CD8-positive, alpha-beta memory T cell (primary cell): ENCODE measurements around the gene SPRING1. TPM values are rescaled to one million over a fixed set of nuclear protein-coding genes. Genes with fewer than 3 reads are reported as not detected.

Experiments
- CTCF ChIA-PET: fragments of 350-600 bp; sonication (Branson Sonifier 250); formaldehyde crosslinking; loops from one replicate; lab custom pipeline; 2021; ENCODE audit warnings: antibody characterized with exemption; lab: Charles Lee
- POLR2A ChIA-PET: fragments of 350-600 bp; sonication (Branson Sonifier 250); formaldehyde crosslinking; loops from one replicate; lab custom pipeline; 2021; ENCODE audit warnings: antibody characterized with exemption; lab: Charles Lee
- DNase-seq, 5 donors: peaks; one replicate each; pipeline versions ENCODE4 v3.0.0 to v3.0.0-alpha.2; 2020 to 2022; ENCODE audit warnings: mixed read lengths in 1 of 5
- H3K27ac ChIP-seq: one replicate; pipeline ENCODE4 v1.7.0; 2013; ENCODE audit warnings: low read depth, mild to moderate bottlenecking, low read length, moderate library complexity
- H3K27me3 ChIP-seq: 2 replicates; pipeline ENCODE4 v1.7.0; 2013; ENCODE audit warnings: low read length, mild to moderate bottlenecking; ENCODE audit not compliant: insufficient read depth, poor library complexity, severe bottlenecking
- H3K36me3 ChIP-seq: 2 replicates; pipeline ENCODE4 v1.7.0; 2013; ENCODE audit warnings: mild to moderate bottlenecking, low read length, moderate library complexity; ENCODE audit not compliant: insufficient read depth
- H3K4me1 ChIP-seq: 2 replicates; pipeline ENCODE4 v1.7.0; 2013; ENCODE audit warnings: mild to moderate bottlenecking, low read length, moderate library complexity; ENCODE audit not compliant: insufficient read depth
- H3K4me3 ChIP-seq: 2 replicates; pipeline ENCODE4 v1.7.0; 2013; ENCODE audit warnings: mild to moderate bottlenecking, low read length
- H3K9me3 ChIP-seq: 2 replicates; pipeline ENCODE4 v1.7.0; 2013; ENCODE audit warnings: mild to moderate bottlenecking, low read length
- H3K27ac Mint-ChIP-seq, 8 donors: one replicate each; pipeline ENCODE4 v1.8.0; 2020 to 2021; ENCODE audit warnings: mixed read lengths in 8 of 8, mild to moderate bottlenecking in 6 of 8, inconsistent platforms in 3 of 8, moderate library complexity in 3 of 8
- H3K27me3 Mint-ChIP-seq, 2 donors: one replicate each; pipeline ENCODE4 v1.8.0; 2020 to 2021; ENCODE audit warnings: mixed read lengths in 2 of 2, mild to moderate bottlenecking in 1 of 2, moderate library complexity in 1 of 2
- H3K36me3 Mint-ChIP-seq, 3 donors: one replicate each; pipeline ENCODE4 v1.8.0; 2020 to 2021; ENCODE audit warnings: mixed read lengths in 3 of 3, inconsistent platforms in 1 of 3, mild to moderate bottlenecking in 1 of 3
- H3K4me1 Mint-ChIP-seq, 3 donors: one replicate each; pipeline ENCODE4 v1.8.0; 2020 to 2021; ENCODE audit warnings: mixed read lengths in 3 of 3, inconsistent platforms in 1 of 3, mild to moderate bottlenecking in 1 of 3
- H3K4me3 Mint-ChIP-seq, 7 donors: one replicate each; pipeline ENCODE4 v1.8.0; 2020 to 2021; ENCODE audit warnings: mixed read lengths in 7 of 7, mild to moderate bottlenecking in 6 of 7, moderate library complexity in 4 of 7, inconsistent platforms in 2 of 7
- H3K9me3 Mint-ChIP-seq, 5 donors: one replicate each; pipeline ENCODE4 v1.8.0; 2020 to 2022; ENCODE audit warnings: mixed read lengths in 5 of 5, mild to moderate bottlenecking in 3 of 5, moderate library complexity in 2 of 5, inconsistent platforms in 1 of 5
- polyA plus RNA-seq: library from polyadenylated mRNA; unstranded; fragments of 300-500 nt; fragmentation: Illumina TruSeq; gene quantifications from one replicate; pipeline ENCODE4 v1.2.3, GENCODE V29; 2021
- total RNA-seq, 2 experiments: library from RNA; stranded (reverse); gene quantifications; one replicate each; pipeline ENCODE4 v1.2.3, GENCODE V29; 2021

Gene SPRING1
- total and polyA plus RNA-seq, 3 experiments from 2014 or later = 24.0 to 44.0 (median 41.3) TPM

DNA sequence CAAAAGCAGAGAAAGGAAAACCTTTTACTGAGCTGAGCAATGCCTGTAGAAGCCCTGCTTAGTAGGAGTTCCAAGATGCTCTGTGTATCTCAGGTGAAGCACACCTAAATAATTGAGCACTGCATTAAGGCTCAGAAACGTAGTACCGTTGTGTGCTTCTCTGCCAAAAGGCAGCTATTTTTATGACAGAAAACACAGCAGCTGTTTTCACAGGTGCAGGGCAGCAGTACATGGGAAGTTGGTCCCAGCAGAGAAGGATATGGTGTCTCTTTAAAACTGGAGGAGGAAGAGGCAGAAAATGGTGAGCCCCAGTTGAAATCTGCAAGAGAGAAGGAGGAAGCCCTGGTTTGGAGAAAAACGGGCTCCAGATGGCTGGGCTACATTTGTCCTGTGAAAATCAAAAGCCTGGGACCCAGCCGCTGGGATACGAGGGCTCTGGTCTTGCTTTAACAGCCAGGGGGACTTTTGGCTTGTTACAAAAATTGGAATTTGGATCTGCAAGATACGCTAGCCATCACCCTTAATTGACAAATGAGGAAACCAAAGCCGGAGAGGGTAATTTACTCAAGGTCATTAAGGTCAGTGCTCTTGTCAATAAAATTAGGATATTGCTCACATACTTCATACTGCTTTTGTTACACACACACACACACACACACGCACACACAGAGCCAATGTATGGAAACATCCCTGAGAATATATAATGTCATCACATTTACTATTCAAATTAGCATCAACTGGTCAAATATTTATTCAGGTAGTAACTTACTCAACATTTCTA lies 27.3 kb downstream of the SPRING1 start:
- Histone ChIP-seq H3K4me3 (no peak overlapping the region), H3K27me3 (no peaks in the 10 kb centered on the region), H3K9me3 (no peaks in the 10 kb centered on the region), H3K4me1 (peaks cover 10% of the 10 kb centered on the region), H3K36me3 (no peaks in the 10 kb centered on the region), H3K27ac (no peak overlapping the region)
- H3K36me3 Mint-ChIP-seq = peaks cover 0 to 24% (median 3%) of the 10 kb centered on the region in 3 donors
- peak overlapping the region in 2 of 8 donors; percentile 33 to 64 for H3K27ac Mint-ChIP-seq
- peaks cover 10 to 25% (median 10%) of the 10 kb centered on the region in 3 donors for H3K4me1 Mint-ChIP-seq
- no peak overlapping the region for H3K4me3 Mint-ChIP-seq
- H3K9me3 Mint-ChIP-seq = no peaks in the 10 kb centered on the region
- H3K27me3 Mint-ChIP-seq = no peaks in the 10 kb centered on the region
- ChIA-PET POLR2A (no interaction called here), CTCF (interaction anchor here (1.2 to 2.4 kb wide), 3 partner anchors 12 to 245 kb away, joined by 5 to 13 read pairs (median 6); no protein-coding TSS in a partner anchor)
- DNase-seq = no peak

DNA sequence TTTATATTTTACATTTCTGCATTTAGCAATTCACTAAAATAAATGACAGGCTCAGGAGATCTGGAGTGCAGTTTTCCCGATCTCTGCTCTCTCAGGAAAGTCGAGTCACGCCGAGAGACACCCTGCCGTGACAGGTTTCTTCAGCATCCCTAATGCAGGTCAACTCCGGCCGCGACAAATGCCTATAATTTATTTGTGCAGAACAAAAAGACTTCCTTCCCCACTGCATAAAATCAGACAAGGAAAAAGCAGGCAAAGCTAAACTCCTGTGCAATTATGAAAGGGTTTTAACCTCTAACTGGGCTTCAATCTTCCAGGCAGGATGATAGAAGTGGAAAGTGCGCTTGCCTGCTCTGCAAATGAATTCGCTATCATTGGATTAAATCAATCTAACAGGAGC lies 28.1 kb downstream of the SPRING1 start:
- no peak overlapping the region for H3K27ac ChIP-seq
- Mint-ChIP-seq H3K36me3 (peaks cover 0 to 16% (median 2%) of the 10 kb centered on the region in 3 donors), H3K27ac (no peak overlapping the region), H3K27me3 (no peaks in the 10 kb centered on the region), H3K4me3 (no peak overlapping the region), H3K9me3 (no peaks in the 10 kb centered on the region), H3K4me1 (peaks cover 10 to 25% (median 10%) of the 10 kb centered on the region in 3 donors)
- DNase-seq = no peak
- H3K27me3 ChIP-seq = no peaks in the 10 kb centered on the region
- POLR2A ChIA-PET = no interaction called here
- H3K4me3 ChIP-seq = no peak overlapping the region
- CTCF ChIA-PET = interaction anchor here (0.7 to 2.4 kb wide), 13 partner anchors 9 to 712 kb away, joined by 3 to 13 read pairs (median 5); no protein-coding TSS in a partner anchor
- peaks cover 10% of the 10 kb centered on the region for H3K4me1 ChIP-seq
- no peaks in the 10 kb centered on the region for H3K36me3 ChIP-seq
- no peaks in the 10 kb centered on the region for H3K9me3 ChIP-seq

DNA sequence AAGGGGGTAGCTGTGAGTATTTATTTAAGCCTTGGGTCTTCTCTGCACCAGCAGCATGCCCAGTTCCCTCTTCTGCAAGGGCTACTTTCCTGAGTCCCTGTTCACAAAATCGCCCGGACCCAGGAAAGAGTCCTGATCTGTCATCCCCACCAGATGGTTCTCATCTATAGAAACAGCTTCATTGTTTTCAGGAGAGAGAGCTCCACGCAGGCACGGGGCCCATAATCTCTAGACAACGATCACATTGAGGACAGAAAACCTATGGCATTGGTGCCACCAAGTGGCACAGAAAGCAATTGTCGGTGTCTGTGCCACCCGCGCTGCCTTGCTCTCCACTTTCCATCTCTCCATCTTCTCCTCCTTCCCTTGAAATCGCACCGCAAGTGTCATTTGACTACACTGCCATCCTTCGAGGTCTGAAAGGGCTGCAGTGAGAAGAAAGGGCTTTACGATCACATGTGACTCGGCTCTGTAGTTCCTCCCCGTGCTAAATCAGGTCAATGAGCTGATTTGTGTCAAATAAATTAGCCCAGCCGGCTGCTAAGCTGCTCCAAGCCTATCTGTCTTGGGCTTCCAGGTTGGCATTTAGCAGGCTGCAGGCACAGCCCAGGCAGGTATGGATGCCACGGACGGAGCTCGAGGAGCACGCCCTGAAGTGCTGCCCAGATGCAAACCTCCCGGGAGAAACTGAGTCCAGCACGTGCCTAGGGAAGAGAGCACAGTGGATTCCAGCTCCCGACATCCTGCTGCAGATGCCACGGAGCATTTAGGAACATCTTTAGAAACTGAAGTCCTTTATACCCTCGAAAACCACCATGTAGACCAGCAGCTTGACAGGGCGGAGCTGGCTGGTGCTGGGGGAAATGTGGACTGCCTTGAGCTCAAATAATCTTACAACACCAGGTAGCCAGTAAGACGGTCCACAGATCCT lies 28.8 kb downstream of the SPRING1 start:
- H3K27me3 Mint-ChIP-seq = no peaks in the 10 kb centered on the region
- ChIA-PET POLR2A (no interaction called here), CTCF (interaction anchor here (0.6 to 2.4 kb wide), 19 partner anchors 9 to 715 kb away, joined by 3 to 13 read pairs (median 4); no protein-coding TSS in a partner anchor)
- peak; percentile 5 to 54 (median 21) for DNase-seq
- H3K9me3 ChIP-seq = no peaks in the 10 kb centered on the region
- no peaks in the 10 kb centered on the region for H3K27me3 ChIP-seq
- no peaks in the 10 kb centered on the region for H3K9me3 Mint-ChIP-seq
- peak overlapping the region in 4 of 7 donors; percentile 51 to 80 (median 68) for H3K4me3 Mint-ChIP-seq
- peak overlapping the region in 3 of 8 donors; percentile 10 to 62 (median 49) for H3K27ac Mint-ChIP-seq
- H3K4me3 ChIP-seq = no peak overlapping the region
- peaks cover 10 to 25% (median 10%) of the 10 kb centered on the region in 3 donors for H3K4me1 Mint-ChIP-seq
- H3K27ac ChIP-seq = no peak overlapping the region
- H3K4me1 ChIP-seq = peaks cover 10% of the 10 kb centered on the region
- no peaks in the 10 kb centered on the region for H3K36me3 ChIP-seq
- H3K36me3 Mint-ChIP-seq = peaks cover 0 to 14% (median 1%) of the 10 kb centered on the region in 3 donors

DNA sequence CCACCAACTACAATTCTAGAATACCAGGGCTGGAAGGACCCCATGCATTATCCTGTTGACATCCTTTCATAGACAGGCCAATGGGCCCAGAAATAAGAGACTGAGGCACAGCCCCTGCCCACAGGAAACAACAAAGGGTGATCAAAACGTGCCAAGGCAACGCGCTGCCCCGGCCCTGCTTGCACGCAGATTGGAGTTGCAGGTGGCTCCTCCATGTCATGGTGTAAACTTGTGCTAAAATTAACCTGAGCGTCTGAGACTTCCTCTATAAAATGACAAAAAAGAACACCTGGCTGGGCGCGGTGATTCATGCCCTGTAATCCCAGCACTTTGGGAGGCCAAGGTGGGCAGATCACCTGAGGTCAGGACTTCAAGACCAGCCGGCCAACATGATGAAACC lies 30.1 kb downstream of the SPRING1 start:
- no peak for DNase-seq
- Histone ChIP-seq H3K27ac (no peak overlapping the region), H3K9me3 (no peaks in the 10 kb centered on the region), H3K4me1 (peaks cover 14% of the 10 kb centered on the region), H3K36me3 (no peaks in the 10 kb centered on the region), H3K27me3 (peaks cover 4% of the 10 kb centered on the region), H3K4me3 (no peak overlapping the region)
- H3K4me3 Mint-ChIP-seq = peak overlapping the region in 1 of 7 donors; percentile 51
- ChIA-PET POLR2A (no interaction called here), CTCF (interaction anchor here (0.7 to 2.2 kb wide), 4 partner anchors 16 to 709 kb away, joined by 3 to 10 read pairs (median 5); no protein-coding TSS in a partner anchor)
- peaks cover 10 to 21% (median 13%) of the 10 kb centered on the region in 3 donors for H3K4me1 Mint-ChIP-seq
- H3K27me3 Mint-ChIP-seq = peaks cover 0 to 4% of the 10 kb centered on the region in 2 donors
- peaks cover 1 to 7% (median 3%) of the 10 kb centered on the region in 3 donors for H3K36me3 Mint-ChIP-seq
- H3K27ac Mint-ChIP-seq = no peak overlapping the region
- no peaks in the 10 kb centered on the region for H3K9me3 Mint-ChIP-seq

DNA sequence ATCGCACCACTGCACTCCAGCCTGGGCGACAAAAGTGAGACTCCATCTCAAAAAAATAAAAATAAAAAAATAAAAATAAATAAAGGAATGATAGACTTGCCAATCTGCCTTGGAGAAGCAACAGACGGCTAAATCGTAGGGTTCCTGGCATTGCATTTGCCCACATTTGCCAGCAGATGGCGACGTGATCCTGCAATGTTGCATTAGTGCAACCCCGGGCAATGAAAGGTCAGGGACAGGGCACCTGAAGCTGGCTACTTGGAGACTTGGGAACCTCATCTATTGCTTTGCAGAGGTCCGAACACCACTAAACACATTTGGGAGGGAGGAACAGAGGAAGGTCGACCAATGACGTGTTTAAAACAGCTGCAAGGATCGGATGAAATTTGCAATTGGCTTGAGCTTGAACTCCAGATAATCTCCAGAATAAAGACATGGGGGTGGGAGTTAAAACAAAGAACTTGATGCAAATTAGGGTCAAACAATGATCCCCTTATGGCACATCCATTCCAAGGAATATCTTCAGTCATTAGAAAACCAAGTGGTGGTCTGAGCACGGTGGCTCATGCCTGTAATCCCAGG lies 34.6 kb downstream of the SPRING1 start:
- Mint-ChIP-seq H3K4me3 (no peak overlapping the region), H3K27me3 (peaks cover 0 to 4% of the 10 kb centered on the region in 2 donors), H3K27ac (no peak overlapping the region), H3K4me1 (peaks cover 0 to 6% (median 3%) of the 10 kb centered on the region in 3 donors), H3K36me3 (peaks cover 0 to 3% (median 0%) of the 10 kb centered on the region in 3 donors), H3K9me3 (no peaks in the 10 kb centered on the region)
- CTCF ChIA-PET = interaction anchor here (0.6 to 1.6 kb wide), 19 partner anchors 11 to 426 kb away, joined by 3 to 6 read pairs (median 4); partner anchors contain the start of gene HRK
- Histone ChIP-seq H3K27ac (no peak overlapping the region), H3K36me3 (no peaks in the 10 kb centered on the region), H3K27me3 (peaks cover 4% of the 10 kb centered on the region), H3K9me3 (no peaks in the 10 kb centered on the region), H3K4me3 (no peak overlapping the region), H3K4me1 (peaks cover 4% of the 10 kb centered on the region)
- peak; percentile 47 to 75 (median 54) for DNase-seq
- POLR2A ChIA-PET = no interaction called here

DNA sequence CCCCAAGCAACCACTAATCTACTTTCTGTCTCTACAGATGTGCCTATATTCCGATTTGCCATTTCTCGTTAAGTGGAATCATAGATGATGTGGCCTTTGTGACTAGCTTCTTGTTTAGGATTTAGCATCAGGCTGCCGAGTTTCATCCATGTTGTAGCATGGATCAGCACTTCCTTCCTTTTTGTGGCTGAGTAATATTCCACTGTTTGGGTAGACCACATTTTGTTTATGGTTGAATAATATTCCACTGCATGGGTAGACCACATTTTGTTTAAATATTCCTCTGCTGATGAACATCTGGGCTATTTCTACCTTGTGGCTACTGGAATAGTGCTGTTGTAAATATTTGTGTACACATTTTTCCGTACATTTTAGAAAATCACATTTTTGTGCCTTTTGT lies 36.4 kb downstream of the SPRING1 start:
- no peak for DNase-seq
- no peak overlapping the region for H3K27ac ChIP-seq
- no peak overlapping the region for H3K4me3 ChIP-seq
- POLR2A ChIA-PET = no interaction called here
- Mint-ChIP-seq H3K27me3 (peaks cover 4 to 7% of the 10 kb centered on the region in 2 donors), H3K36me3 (peaks cover 0 to 3% (median 0%) of the 10 kb centered on the region in 3 donors), H3K4me3 (no peak overlapping the region), H3K9me3 (no peaks in the 10 kb centered on the region), H3K4me1 (peaks cover 0 to 5% (median 3%) of the 10 kb centered on the region in 3 donors), H3K27ac (no peak overlapping the region)
- CTCF ChIA-PET = interaction anchor here (1.4 kb wide), 1 partner anchor 419 kb away, joined by 7 read pairs; no protein-coding TSS in a partner anchor
- H3K27me3 ChIP-seq = peaks cover 4% of the 10 kb centered on the region
- no peaks in the 10 kb centered on the region for H3K36me3 ChIP-seq
- H3K9me3 ChIP-seq = no peaks in the 10 kb centered on the region
- peaks cover 4% of the 10 kb centered on the region for H3K4me1 ChIP-seq

DNA sequence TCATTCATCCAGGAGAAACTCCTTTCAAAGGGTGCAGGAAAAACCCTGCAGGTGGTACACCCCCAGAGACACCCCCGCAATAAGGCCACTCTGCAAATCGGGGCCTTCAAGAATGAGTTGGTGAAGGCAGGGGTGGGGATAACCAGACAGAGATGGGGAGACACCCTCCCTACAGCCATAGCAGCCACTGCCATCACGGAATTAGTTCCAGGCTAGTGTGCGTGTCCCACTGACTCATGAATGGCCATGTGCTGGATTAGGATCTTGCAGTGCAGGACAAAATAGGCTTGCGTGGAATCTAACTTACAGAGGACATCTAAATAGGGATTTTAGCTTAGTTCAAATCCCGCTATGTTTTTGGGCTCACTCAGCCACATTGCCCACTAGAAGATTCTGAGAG lies 37.8 kb downstream of the SPRING1 start:
- Histone ChIP-seq H3K27ac (no peak overlapping the region), H3K4me1 (peaks cover 4% of the 10 kb centered on the region), H3K9me3 (no peaks in the 10 kb centered on the region), H3K4me3 (no peak overlapping the region), H3K36me3 (no peaks in the 10 kb centered on the region), H3K27me3 (peaks cover 5% of the 10 kb centered on the region)
- Mint-ChIP-seq H3K36me3 (peaks cover 0 to 3% (median 0%) of the 10 kb centered on the region in 3 donors), H3K27ac (no peak overlapping the region), H3K4me1 (peaks cover 0 to 5% (median 3%) of the 10 kb centered on the region in 3 donors), H3K4me3 (no peak overlapping the region), H3K9me3 (no peaks in the 10 kb centered on the region), H3K27me3 (peaks cover 7 to 16% of the 10 kb centered on the region in 2 donors)
- DNase-seq = no peak
- POLR2A ChIA-PET = no interaction called here
- CTCF ChIA-PET = interaction anchor here (1.7 to 4.3 kb wide), 2 partner anchors 9 kb away, joined by 4 to 13 read pairs; no protein-coding TSS in a partner anchor
